NCI-H526 (cell line): ENCODE measurements around the gene MCF2L2.

Source experiments
- DNase-seq, 2 experiments: peaks; one replicate each; lab custom pipeline; 2025; lab: John Stamatoyannopoulos, UW

The MCF2L2 gene

GRCh38 chr3:183293966-183294365 lies 134.5 kb downstream of the MCF2L2 start:
- no peak for DNase-seq

GRCh38 chr3:183291497-183292031 lies 136.9 kb downstream of the MCF2L2 start:
- no peak for DNase-seq

- DNase-seq = no peak
Observed at GRCh38 chr3:183290216-183290615, 138.2 kb downstream of the MCF2L2 start.

GRCh38 chr3:183288117-183288516 lies 140.3 kb downstream of the MCF2L2 start:
- no peak for DNase-seq

- no peak for DNase-seq
Observed at GRCh38 chr3:183287301-183287971, 141.0 kb downstream of the MCF2L2 start.

GRCh38 chr3:183285828-183286457 lies 142.5 kb downstream of the MCF2L2 start:
- DNase-seq = no peak

GRCh38 chr3:183285318-183285717 lies 143.1 kb downstream of the MCF2L2 start:
- no peak for DNase-seq

- DNase-seq = no peak
Observed at GRCh38 chr3:183284570-183284969, 143.8 kb downstream of the MCF2L2 start.

GRCh38 chr3:183283886-183284285 lies 144.5 kb downstream of the MCF2L2 start:
- no peak for DNase-seq

- no peak for DNase-seq
Observed at GRCh38 chr3:183281126-183281797, 147.2 kb downstream of the MCF2L2 start.

GRCh38 chr3:183279371-183279770 lies 149.0 kb downstream of the MCF2L2 start:
- DNase-seq = no peak

GRCh38 chr3:183278479-183279088 lies 149.8 kb downstream of the MCF2L2 start:
- DNase-seq = peak; percentile 37 to 54

- DNase-seq = no peak
Observed at GRCh38 chr3:183277260-183277659, 151.2 kb downstream of the MCF2L2 start.

GRCh38 chr3:183275937-183276336 lies 152.5 kb downstream of the MCF2L2 start:
- no peak for DNase-seq

- DNase-seq = no peak
Observed at GRCh38 chr3:183275418-183275817, 153.0 kb downstream of the MCF2L2 start.

GRCh38 chr3:183274609-183275008 lies 153.8 kb downstream of the MCF2L2 start:
- DNase-seq = no peak

GRCh38 chr3:183272791-183273190 lies 155.6 kb downstream of the MCF2L2 start:
- DNase-seq = no peak

GRCh38 chr3:183272142-183272541 lies 156.3 kb downstream of the MCF2L2 start:
- no peak for DNase-seq

- DNase-seq = no peak
Observed at GRCh38 chr3:183270344-183270743, 158.1 kb downstream of the MCF2L2 start.

GRCh38 chr3:183269345-183269744 lies 159.1 kb downstream of the MCF2L2 start:
- no peak for DNase-seq

- DNase-seq = peak in 1 of 2 experiments; percentile 15
Observed at GRCh38 chr3:183268366-183268765, 160.1 kb downstream of the MCF2L2 start.

- DNase-seq = no peak
Observed at GRCh38 chr3:183267140-183267539, 161.3 kb downstream of the MCF2L2 start.

GRCh38 chr3:183266454-183266853 lies 162.0 kb downstream of the MCF2L2 start:
- DNase-seq = no peak
